ENCODE measurements around the gene FH. TPM values are rescaled to one million over a fixed set of nuclear protein-coding genes. Genes with fewer than 3 reads are reported as not detected.

The FH gene
- total and polyA plus RNA-seq, 10 of the 15 experiments (the other 5 are each of a cell fraction or from before 2014, with no cell fraction given) = 44.7 to 124 (median 76.2) TPM

- no peak for TF ChIP-seq HDAC6 (IDR thresholded peaks at IDR 0.05; ENCODE audit: unreplicated experiment)
- no peak for TF ChIP-seq BCLAF1 (IDR thresholded peaks at IDR 0.05)
- TF ChIP-seq BHLHE40 (IDR thresholded peaks at IDR 0.05; ENCODE audit: borderline replicate concordance in 1 of 2, low read depth in 2 of 2, low read length in 1 of 2) = peak in 1 of 2 experiments; percentile 59; a peak in 1 of 4 replicates
- TF ChIP-seq JUND (IDR thresholded peaks at IDR 0.05; ENCODE audit: low read depth, low read length) = no peak
- peak; percentile 38; the same call in 1 of the 2 replicates for TF ChIP-seq RUNX3 (IDR thresholded peaks at IDR 0.05; ENCODE audit: low read length)
- 0 out of 2 replicates have a peak, but pooled peaks have one; percentile 26 for TF ChIP-seq RFX5 (IDR thresholded peaks at IDR 0.05; ENCODE audit: low read depth, low read length)
- TF ChIP-seq FOS (IDR thresholded peaks at IDR 0.05; ENCODE audit: borderline replicate concordance, extremely low read depth, insufficient read length) = peak; percentile 50
- no peak for TF ChIP-seq TCF12 (IDR thresholded peaks at IDR 0.05; ENCODE audit: low read depth, low read length)
- no peak; the same call in 1 of the 2 replicates for TF ChIP-seq ESRRA (IDR thresholded peaks at IDR 0.05; ENCODE audit: low read length)
- TF ChIP-seq REST (IDR thresholded peaks at IDR 0.05; ENCODE audit: low read depth, low read length) = no peak
- TF ChIP-seq TBL1XR1 (IDR thresholded peaks at IDR 0.05; ENCODE audit: low read depth, low read length) = no peak
- TF ChIP-seq RCOR1 (conservative IDR thresholded peaks at IDR 0.05; ENCODE audit: low read depth, low read length) = no peak
- TF ChIP-seq NBN (IDR thresholded peaks at IDR 0.05) = 0 out of 2 replicates have a peak, but pooled peaks have one; percentile 36
- TF ChIP-seq IRF5 (IDR thresholded peaks at IDR 0.05; ENCODE audit: borderline replicate concordance) = no peak
- TF ChIP-seq CHD1 (IDR thresholded peaks at IDR 0.05; ENCODE audit: low read depth, low read length) = no peak
- no peak for TF ChIP-seq MEF2A (IDR thresholded peaks at IDR 0.05; ENCODE audit: insufficient read depth, low read depth, low read length)
- no peak for TF ChIP-seq CHD4 (IDR thresholded peaks at IDR 0.05)
- no peak for TF ChIP-seq ZBTB11 (CRISPR knock-in tag; IDR thresholded peaks at IDR 0.05)
- TF ChIP-seq BACH1 (IDR thresholded peaks at IDR 0.05; ENCODE audit: borderline replicate concordance) = peak; percentile 94
Observed at GRCh38 chr1:241519308-241520079, at the start of gene FH (continued).
